CD14-positive monocyte (primary cell): Measurements from ENCODE around the gene URB2. TPM values are rescaled to one million over a fixed set of nuclear protein-coding genes. Genes with fewer than 3 reads are reported as not detected.

Experiments
- DNase-seq, 3 donors: peaks; one replicate each; pipeline ENCODE4 v3.0.0-alpha.2; 2011 to 2022
- H2AFZ ChIP-seq: 2 replicates; pipeline ENCODE4 v1.6.0; 2012; ENCODE audit warnings: mild to moderate bottlenecking, low read depth, low read length, inconsistent platforms; ENCODE audit not compliant: insufficient read depth, poor library complexity, severe bottlenecking
- H3K27ac ChIP-seq, 2 donors: 1 replicate in 1 of 2; 2 replicates in 1 of 2; pipeline ENCODE4 v1.5.1; 2012 to 2013; ENCODE audit warnings: low read length in 2 of 2, control low read depth in 1 of 2, inconsistent platforms in 1 of 2, low read depth in 1 of 2, mild to moderate bottlenecking in 1 of 2
- H3K27me3 ChIP-seq, 2 donors: one replicate each; pipeline versions ENCODE4 v1.6.0 to v1.6.1; 2011 to 2013; ENCODE audit warnings: low read length in 2 of 2; ENCODE audit not compliant: control insufficient read depth in 2 of 2, insufficient read depth in 2 of 2
- H3K36me3 ChIP-seq, 2 donors: replicated peaks in 1 of 2; 1 replicate in 1 of 2; 2 replicates in 1 of 2; pipeline versions ENCODE4 v1.5.1 to v1.6.1; 2012 to 2013; ENCODE audit warnings: low read length in 2 of 2, control low read depth in 1 of 2, inconsistent platforms in 1 of 2, mild to moderate bottlenecking in 1 of 2; ENCODE audit not compliant: insufficient read depth in 2 of 2, control insufficient read depth in 1 of 2
- H3K4me1 ChIP-seq, 2 donors: 1 replicate in 1 of 2; 2 replicates in 1 of 2; pipeline versions ENCODE4 v1.5.1 to v1.6.1; 2012 to 2013; ENCODE audit warnings: low read length in 2 of 2, control low read depth in 1 of 2, inconsistent platforms in 1 of 2, mild to moderate bottlenecking in 1 of 2, moderate library complexity in 1 of 2; ENCODE audit not compliant: insufficient read depth in 2 of 2, control insufficient read depth in 1 of 2
- H3K4me2 ChIP-seq: replicated peaks from 2 replicates; pipeline ENCODE3; 2012; ENCODE audit warnings: low read length, moderate library complexity, mild to moderate bottlenecking; ENCODE audit not compliant: poor library complexity, severe bottlenecking; ENCODE audit errors: extremely low read depth
- H3K4me3 ChIP-seq, 3 experiments: fragments of 200-600 bp in 1 of 3; sonication (generic) in 1 of 3; replicated peaks in 1 of 3; 1 replicate in 2 of 3; 2 replicates in 1 of 3; pipeline ENCODE4 v1.5.1; 2011 to 2013; ENCODE audit warnings: low read length in 3 of 3, mild to moderate bottlenecking in 3 of 3, control low read depth in 2 of 3, low read depth in 2 of 3, inconsistent platforms in 1 of 3, moderate library complexity in 1 of 3
- H3K79me2 ChIP-seq: 2 replicates; pipeline ENCODE4 v1.6.0; 2012; ENCODE audit warnings: mild to moderate bottlenecking, control low read depth, inconsistent platforms, low read length, moderate library complexity; ENCODE audit not compliant: insufficient read depth
- H3K9ac ChIP-seq: 2 replicates; pipeline ENCODE4 v1.6.0; 2017; ENCODE audit warnings: low read length, mild to moderate bottlenecking; ENCODE audit not compliant: insufficient read depth, poor library complexity, severe bottlenecking
- H3K9me3 ChIP-seq, 2 donors: replicated peaks in 1 of 2; 1 replicate in 1 of 2; 2 replicates in 1 of 2; pipeline versions ENCODE4 v1.5.1 to v1.6.1; 2012 to 2013; ENCODE audit warnings: low read length in 2 of 2, control low read depth in 1 of 2; ENCODE audit not compliant: control insufficient read depth in 1 of 2, insufficient read depth in 1 of 2
- H4K20me1 ChIP-seq: 2 replicates; pipeline ENCODE4 v1.6.0; 2012; ENCODE audit warnings: mild to moderate bottlenecking, low read length, control low read depth, moderate library complexity; ENCODE audit not compliant: insufficient read depth
- H3K27ac Mint-ChIP-seq, 7 donors: one replicate each; pipeline ENCODE4 v1.8.0; 2020; ENCODE audit warnings: mild to moderate bottlenecking in 7 of 7, mixed read lengths in 7 of 7, moderate library complexity in 6 of 7, inconsistent platforms in 2 of 7
- H3K27me3 Mint-ChIP-seq, 3 donors: one replicate each; pipeline ENCODE4 v1.8.0; 2021 to 2022; ENCODE audit warnings: low read depth in 3 of 3, mild to moderate bottlenecking in 3 of 3, mixed read lengths in 3 of 3, moderate library complexity in 3 of 3, inconsistent platforms in 1 of 3
- H3K36me3 Mint-ChIP-seq, 2 donors: one replicate each; pipeline ENCODE4 v1.8.0; 2020; ENCODE audit warnings: mixed read lengths in 2 of 2, inconsistent platforms in 1 of 2, mild to moderate bottlenecking in 1 of 2
- H3K4me1 Mint-ChIP-seq: one replicate; pipeline ENCODE4 v1.8.0; 2020; ENCODE audit warnings: mild to moderate bottlenecking, mixed read lengths
- H3K4me3 Mint-ChIP-seq, 2 donors: one replicate each; pipeline ENCODE4 v1.8.0; 2020; ENCODE audit warnings: mild to moderate bottlenecking in 2 of 2, mixed read lengths in 2 of 2, moderate library complexity in 1 of 2
- H3K9me3 Mint-ChIP-seq, 7 donors: one replicate each; pipeline ENCODE4 v1.8.0; 2020 to 2022; ENCODE audit warnings: mixed read lengths in 7 of 7, mild to moderate bottlenecking in 6 of 7, moderate library complexity in 6 of 7, inconsistent platforms in 2 of 7
- WGBS: methylation state at CpG from one replicate; pipeline ENCODE4 v1.1.5; 2013; ENCODE audit warnings: missing lambda C conversion rate; ENCODE audit not compliant: insufficient coverage; 5-methylcytosine and 5-hydroxymethylcytosine counted together
- intact Hi-C, 2 donors: fragments of 100-400 bp; cut with micrococcal nuclease; formaldehyde crosslinking; loops; one replicate each; pipeline versions ENCODE4 v1.15.0 to v1.15.1; 2023
- polyA plus RNA-seq, 3 donors: library from polyadenylated mRNA; depleted of rRNA in 1 of 3; unstranded in 2 of 3; stranded (reverse) in 1 of 3; fragments of 300-500 nt in 2 of 3; fragments of >200 nt in 1 of 3; fragmentation: Illumina TruSeq in 2 of 3; gene quantifications; 1 replicate in 2 of 3; 2 replicates in 1 of 3; pipeline ENCODE4 v1.2.3, GENCODE V29; 2012 to 2021
- TF ChIP-seq, protein P1 (sequence below): fragments of 200-600 bp; IDR thresholded peaks from one replicate; pipeline ENCODE4 v1.8.0; 2022; ENCODE audit warnings: antibody characterized with exemption, mild to moderate bottlenecking

Gene URB2
- polyA plus RNA-seq, 3 donors: 0.79 to 2.8 (median 1.5) TPM

DNA sequence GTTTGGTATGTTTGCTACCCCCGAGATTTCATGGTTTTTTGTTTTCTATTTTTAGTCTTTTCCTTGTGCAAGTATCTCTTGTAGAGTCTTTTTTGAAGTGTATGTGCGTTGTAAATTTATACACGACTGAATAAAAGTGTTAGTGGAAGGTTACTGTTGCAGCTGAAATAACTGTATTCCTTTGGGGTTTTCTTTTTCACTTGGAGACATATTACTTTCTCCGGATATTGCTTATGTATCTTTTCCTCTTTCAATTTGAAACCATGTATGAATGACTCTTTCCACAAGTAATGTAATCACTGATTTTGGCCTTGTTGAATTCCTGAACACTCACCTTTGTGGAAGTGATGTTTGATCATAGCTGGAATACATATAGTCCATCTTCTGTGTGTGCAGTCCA lies 956 bp downstream of the URB2 start:
- Histone ChIP-seq H3K27ac (no peak overlapping the region), H3K36me3 (peaks cover 0 to 17% of the 10 kb centered on the region in 2 donors), H3K4me1 (peaks cover 20 to 30% of the 10 kb centered on the region in 2 donors), H3K4me2 (peak overlapping the region; percentile 97), H3K9me3 (no peaks in the 10 kb centered on the region), H3K79me2 (peaks cover 77% of the 10 kb centered on the region), H3K9ac (no peak overlapping the region), H3K27me3 (no peaks in the 10 kb centered on the region), H2AFZ (peak overlapping the region; percentile 99), H4K20me1 (peaks cover 37% of the 10 kb centered on the region), H3K4me3 (peak overlapping the region in 1 of 3 experiments; percentile 97)
- no CpG with 5 or more reads among the region's 4 CpGs for WGBS
- TF ChIP-seq, protein P1, sequence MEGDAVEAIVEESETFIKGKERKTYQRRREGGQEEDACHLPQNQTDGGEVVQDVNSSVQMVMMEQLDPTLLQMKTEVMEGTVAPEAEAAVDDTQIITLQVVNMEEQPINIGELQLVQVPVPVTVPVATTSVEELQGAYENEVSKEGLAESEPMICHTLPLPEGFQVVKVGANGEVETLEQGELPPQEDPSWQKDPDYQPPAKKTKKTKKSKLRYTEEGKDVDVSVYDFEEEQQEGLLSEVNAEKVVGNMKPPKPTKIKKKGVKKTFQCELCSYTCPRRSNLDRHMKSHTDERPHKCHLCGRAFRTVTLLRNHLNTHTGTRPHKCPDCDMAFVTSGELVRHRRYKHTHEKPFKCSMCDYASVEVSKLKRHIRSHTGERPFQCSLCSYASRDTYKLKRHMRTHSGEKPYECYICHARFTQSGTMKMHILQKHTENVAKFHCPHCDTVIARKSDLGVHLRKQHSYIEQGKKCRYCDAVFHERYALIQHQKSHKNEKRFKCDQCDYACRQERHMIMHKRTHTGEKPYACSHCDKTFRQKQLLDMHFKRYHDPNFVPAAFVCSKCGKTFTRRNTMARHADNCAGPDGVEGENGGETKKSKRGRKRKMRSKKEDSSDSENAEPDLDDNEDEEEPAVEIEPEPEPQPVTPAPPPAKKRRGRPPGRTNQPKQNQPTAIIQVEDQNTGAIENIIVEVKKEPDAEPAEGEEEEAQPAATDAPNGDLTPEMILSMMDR: no peak
- peak overlapping the region; percentile 93 to 99 for H3K4me3 Mint-ChIP-seq
- no peaks in the 10 kb centered on the region for H3K9me3 Mint-ChIP-seq
- no peak overlapping the region for H3K27ac Mint-ChIP-seq
- H3K27me3 Mint-ChIP-seq: no peaks in the 10 kb centered on the region
- intact Hi-C loops: loop anchor here (5.0 to 10.0 kb wide), 3 partner anchors 70 to 1142 kb away; partner anchors contain the start of genes ABCB10 (in 2 of the 2), GALNT2 (in 2 of the 2) and RNF187 (in 1 of the 2)
- H3K36me3 Mint-ChIP-seq: peaks cover 4 to 17% of the 10 kb centered on the region in 2 donors
- no peak for DNase-seq
- peaks cover 37% of the 10 kb centered on the region for H3K4me1 Mint-ChIP-seq

DNA sequence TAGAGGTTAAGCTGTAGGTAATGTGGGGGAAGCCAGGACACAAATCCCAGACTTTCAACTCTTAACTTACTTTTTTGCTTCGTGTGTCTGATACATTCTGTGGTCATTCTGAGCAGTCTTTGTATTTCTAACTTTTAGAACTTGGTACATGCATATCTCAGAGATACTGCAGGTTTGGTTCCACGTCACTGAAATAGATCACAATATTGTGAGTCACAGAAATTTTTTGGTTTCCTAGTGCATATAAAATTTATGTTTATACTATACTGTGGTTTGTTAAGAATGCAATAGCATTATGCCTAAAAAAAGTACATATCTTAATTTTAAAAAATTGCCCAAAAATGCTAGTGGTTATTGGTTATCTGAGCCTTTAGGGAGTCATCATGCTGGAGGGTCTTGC lies 3.2 kb downstream of the URB2 start:
- H3K27ac Mint-ChIP-seq: no peak overlapping the region

More for the DNA sequence above, 3.2 kb downstream of the URB2 start:
- peaks cover 54% of the 10 kb centered on the region for H3K79me2 ChIP-seq
- H3K36me3 Mint-ChIP-seq: peaks cover 11 to 19% of the 10 kb centered on the region in 2 donors
- no peaks in the 10 kb centered on the region for H3K9me3 Mint-ChIP-seq
- peaks cover 19 to 26% of the 10 kb centered on the region in 2 donors for H3K4me1 ChIP-seq
- no peak overlapping the region for H3K9ac ChIP-seq
- intact Hi-C loops: loop anchor here (5.0 to 10.0 kb wide), 3 partner anchors 72 to 1144 kb away; partner anchors contain the start of genes ABCB10 (in 2 of the 2), GALNT2 (in 2 of the 2) and RNF187 (in 1 of the 2)
- no peaks in the 10 kb centered on the region for H3K27me3 Mint-ChIP-seq
- H3K4me3 ChIP-seq: no peak overlapping the region
- peaks cover 28% of the 10 kb centered on the region for H3K4me1 Mint-ChIP-seq
- H3K4me2 ChIP-seq: no peak overlapping the region
- no peak overlapping the region for H3K4me3 Mint-ChIP-seq
- H3K36me3 ChIP-seq: peaks cover 0 to 25% of the 10 kb centered on the region in 2 donors
- WGBS: no CpG with 5 or more reads among the region's 2 CpGs
- DNase-seq: no peak
- H2AFZ ChIP-seq: no peak overlapping the region
- H3K27me3 ChIP-seq: no peaks in the 10 kb centered on the region
- no peak overlapping the region for H3K27ac ChIP-seq
- H4K20me1 ChIP-seq: peaks cover 15% of the 10 kb centered on the region
- no peaks in the 10 kb centered on the region for H3K9me3 ChIP-seq
- TF ChIP-seq, protein P1: no peak
